ENCODE results near the gene NDUFA12.

NDUFA12 gene

DNA sequence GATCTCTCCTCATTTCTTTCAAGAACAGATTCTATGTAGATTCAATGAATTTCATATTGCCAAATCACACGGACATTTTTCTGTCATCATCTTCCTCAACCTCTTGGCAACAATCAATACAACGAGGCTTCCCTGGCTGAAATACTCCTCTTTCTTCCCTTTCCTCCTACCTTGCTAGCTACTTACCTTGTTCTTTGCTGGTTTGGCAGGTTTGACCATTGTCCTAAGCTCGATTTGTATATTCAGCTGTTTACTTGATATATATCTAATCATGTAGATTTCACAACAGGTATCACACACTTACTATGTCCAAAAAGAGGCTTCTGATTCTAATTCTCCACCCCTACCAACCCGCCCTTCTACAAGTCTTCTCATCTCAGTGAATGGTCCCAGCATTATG is 23.6 kb downstream of the NDUFA12 start:
- no peak for FAIRE-seq

DNA sequence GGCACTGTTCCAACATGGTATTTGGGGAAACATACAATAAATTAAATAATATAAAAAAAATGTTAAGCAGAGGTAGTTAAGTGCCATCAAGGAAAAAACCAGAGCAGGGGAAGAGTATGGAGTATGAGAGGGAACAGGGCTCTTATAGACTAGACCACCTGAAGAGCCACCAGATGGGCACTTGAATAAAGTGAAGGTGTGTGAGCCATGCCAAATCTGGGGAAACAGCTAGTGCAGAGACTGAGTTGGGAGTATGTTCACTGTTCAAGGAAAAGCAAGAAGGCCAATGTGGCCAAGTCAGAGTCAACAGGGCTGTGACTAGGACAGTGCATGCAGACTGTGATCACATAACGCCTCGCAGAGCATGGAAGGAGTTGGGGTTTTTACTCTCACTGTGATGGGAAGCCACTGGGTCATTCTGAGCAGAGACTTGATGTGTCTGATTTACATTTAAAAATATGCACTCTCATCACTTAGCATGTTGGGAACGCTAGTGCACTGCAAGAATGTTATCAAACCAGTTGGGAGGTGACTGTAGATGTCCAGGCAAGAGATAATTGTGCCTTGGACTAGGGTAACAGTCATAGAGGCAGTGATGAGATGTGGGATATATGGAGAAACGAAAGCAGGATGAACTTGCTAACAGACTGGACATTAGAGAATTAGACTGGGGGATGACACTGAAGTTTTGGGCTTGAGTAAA is 25.6 kb downstream of the NDUFA12 start:
- FAIRE-seq, result no peak

DNA sequence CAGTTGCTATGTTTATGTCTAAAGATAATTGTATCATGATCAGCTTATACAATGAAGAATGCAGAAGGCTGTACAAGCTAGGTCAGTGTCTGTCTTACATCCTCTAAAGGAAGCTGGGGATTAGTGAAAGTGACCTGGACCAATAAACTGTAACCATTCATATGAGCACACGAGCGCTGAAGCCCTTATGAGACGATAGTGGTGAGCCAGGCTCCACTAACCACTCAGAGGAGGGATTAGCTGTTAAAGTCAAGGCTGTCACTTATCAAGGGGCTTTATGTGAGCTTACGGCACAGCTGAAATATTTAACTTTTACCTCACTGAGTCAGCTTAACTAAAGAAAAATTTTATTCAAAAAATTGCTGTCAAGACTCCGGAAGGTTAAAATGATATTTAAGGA is 30.3 kb downstream of the NDUFA12 start:
- no peak for FAIRE-seq

DNA sequence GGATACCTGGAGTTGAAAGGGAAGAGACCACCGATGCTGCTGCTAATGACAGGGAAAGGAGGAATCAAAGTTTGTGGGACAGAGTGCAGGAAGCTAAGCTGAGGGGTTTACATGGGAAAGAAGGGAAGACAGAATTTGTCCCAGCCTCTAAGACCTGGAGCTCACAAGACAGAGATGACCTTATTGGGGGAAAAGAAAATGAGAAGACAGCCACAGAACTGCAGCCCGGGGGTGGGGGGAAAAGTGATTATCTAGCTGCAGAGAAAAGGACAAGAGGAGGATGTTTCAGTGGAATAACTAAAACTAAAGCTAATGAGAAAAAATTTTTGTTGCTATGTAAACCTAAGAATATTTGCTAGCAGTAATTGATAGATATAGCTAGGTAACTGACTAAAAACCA is 30.7 kb downstream of the NDUFA12 start:
- no peak for FAIRE-seq

DNA sequence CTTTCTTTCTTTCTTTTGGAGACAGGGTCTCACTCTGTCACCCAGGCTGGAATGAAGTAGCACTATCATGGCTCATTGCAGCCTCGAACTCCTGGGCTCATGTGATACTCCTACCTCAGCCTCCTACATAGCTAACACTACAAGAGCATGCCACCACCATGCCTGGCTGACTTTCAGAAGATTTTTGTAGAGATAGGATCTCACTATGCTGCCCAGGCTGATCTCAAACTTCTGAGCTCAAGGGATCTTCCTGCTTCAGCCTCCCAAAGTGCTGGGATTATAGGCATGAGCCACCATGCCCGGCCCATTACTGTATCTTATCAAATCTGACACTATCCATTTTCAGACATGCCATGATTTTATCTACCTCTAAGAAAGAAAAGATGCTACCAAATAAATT is 31.6 kb downstream of the NDUFA12 start:
- FAIRE-seq, result no peak

DNA sequence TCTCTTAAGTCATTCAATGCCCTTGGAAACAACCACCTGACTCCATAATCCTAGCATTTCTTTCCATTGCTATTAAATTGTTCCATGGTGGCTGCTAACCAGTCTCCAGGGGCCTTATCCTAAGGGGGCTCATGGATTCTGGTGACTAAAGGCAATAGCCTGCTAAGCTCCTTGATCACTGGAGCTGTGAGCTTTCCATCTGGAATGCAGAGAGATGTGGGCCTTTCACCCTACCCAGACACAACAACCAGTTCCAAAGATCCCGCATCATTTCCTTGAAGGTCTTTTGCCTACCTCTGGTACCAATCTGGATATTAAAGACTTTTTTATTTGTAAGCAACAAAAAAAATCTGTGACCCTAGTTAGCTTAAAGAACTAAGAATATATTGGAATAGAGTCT is 32.9 kb downstream of the NDUFA12 start:
- no peak for FAIRE-seq

DNA sequence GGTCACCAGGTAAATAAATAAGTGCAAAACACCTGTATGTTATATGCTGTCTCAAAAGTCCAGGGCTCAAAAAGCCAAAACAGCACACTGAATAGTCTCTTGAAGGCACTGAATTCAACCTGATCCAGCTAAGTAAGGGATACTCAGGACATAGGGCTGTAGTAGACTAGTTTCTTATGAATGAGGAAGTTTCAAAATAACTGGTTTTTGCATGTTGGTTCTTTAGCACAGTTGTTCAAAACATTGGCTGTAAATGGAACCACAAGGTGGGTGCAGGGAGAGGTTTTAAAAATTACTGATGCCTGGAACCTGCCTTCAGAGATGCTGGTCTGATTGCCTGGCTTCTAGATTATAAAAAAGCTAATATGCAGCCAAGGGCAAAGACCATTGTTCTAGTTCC is 34.1 kb downstream of the NDUFA12 start:
- no peak for FAIRE-seq

DNA sequence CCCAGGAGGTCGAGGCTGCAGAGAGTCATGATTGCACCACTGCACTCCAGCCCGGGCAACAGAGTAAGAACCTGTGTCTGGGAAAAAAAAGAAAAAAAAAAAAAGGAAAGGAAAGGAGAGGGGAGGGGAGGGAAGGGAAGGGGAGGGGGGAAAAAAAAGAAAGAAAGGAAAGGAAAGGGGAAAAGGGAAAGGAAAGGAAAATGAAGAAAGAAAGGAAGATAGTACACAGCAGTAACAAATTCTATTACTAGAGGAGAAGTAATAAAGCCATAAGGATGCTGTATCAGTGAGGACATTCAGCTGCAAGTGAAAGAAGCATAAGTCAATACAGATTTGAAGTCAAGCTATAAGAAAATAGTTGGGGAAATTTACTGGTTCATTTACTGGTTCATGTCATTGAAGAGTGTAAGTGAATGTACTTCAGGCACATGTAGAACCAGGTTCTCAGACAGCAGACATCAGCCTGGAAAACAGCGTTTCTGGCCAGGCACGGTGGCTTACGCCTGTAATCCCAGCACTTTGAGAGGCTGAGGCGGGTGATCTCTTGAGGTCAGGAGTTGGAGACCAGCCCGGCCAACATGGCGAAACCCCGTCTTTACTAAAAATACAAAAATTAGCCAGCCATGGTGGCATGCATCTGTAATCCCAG is 37.4 kb downstream of the NDUFA12 start:
- no peak for FAIRE-seq

DNA sequence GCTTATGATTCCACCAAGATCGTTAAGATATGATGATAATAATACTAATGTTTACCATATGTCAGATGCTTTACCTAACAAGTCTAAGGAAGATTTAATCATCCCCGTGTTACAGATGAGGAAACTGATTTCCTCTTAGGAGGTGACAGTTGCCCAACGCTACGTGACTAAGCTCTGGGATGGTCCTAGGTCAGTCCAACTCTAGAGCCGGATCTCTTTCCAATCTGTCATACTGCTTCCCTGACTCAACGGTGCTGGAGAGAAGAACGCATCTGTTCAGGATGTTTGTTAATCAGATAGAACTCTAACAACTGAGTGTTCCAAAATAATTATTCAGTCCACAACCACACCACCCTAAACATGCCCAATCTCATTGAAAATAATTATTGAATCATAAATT is 39.8 kb downstream of the NDUFA12 start:
- FAIRE-seq, result no peak

DNA sequence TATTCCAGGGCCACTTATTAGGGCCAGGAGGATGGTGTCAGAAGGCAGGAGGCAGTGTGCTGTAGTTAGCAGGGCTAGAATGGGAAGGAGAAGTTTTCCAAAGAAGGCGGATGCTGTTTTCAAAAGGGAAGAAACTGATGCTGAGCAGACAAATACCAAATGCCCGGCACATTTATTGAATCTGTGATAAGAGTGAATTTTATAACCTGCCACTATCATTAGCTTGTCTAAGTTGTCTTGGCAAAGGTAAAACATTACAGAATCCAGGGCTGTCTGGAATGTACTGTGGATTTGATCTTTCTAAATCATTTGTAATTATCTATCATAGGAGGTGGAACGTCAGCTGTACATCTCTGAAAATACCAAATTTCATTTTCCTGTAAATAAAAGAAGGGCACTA is 40.8 kb downstream of the NDUFA12 start:
- FAIRE-seq, result no peak

DNA sequence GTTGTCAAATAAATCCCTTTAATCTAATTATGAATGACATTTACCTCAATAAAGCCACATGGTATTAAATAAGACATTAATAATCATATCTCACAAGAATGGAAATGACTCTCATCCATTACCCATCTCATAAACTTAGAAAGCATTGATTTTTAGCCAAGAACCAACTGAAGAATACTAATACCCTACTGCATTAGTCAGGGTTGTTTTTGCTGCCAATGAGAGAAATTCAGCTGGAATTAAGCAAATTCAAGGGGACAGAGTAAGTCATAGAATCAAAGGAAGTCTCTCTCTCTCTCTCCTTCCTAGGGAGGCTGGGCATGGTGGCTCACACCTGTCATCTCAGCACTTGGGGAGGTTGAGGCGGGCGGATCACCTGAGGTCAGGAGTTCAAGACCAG is 41.6 kb downstream of the NDUFA12 start:
- no peak for FAIRE-seq

DNA sequence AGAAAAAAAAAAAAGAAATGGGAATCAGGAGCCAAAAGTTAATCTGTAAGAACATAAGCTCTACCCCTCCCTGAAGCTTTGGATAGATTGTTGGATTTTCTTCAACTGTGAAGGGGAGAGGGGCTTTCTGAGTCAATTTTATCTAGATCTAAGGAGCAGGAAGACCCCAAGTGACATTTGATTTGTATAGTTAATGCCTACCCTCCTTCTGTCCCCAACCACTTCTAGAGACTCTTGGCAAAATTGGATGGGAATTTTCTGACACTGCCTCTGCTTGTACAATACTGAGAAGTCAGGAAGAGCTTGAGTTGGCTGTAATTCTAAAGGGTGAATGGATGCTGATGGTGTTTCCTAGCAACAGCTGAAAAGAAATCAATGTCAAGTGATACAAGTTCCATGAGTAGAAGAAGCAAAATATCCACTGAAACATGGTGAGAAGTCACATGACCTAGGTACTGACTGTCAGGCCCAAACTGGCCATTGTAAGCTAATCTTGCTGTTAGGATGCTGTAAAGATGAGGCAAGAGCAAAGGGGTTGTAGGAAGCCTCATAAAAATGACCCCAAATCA is 42.2 kb downstream of the NDUFA12 start:
- no peak for FAIRE-seq

DNA sequence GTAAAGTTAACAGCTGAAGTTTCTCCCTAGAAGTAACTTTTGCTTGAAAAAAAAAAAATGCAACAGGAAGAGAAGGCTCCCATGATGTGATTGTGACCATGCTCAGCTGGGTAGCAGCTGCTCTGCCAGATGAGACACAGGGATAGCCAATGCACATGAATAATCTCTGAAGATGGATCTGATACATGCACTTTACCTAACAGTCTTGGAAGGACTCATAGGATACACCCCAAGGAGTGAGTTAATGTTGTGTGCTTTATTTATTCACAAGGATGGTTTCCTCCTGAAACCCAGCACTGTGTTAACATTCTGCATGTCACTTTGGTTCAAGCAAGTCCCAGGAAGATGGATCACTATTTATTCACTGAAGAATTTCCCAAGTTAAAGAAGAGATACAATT is 46.5 kb downstream of the NDUFA12 start:
- FAIRE-seq, result no peak

DNA sequence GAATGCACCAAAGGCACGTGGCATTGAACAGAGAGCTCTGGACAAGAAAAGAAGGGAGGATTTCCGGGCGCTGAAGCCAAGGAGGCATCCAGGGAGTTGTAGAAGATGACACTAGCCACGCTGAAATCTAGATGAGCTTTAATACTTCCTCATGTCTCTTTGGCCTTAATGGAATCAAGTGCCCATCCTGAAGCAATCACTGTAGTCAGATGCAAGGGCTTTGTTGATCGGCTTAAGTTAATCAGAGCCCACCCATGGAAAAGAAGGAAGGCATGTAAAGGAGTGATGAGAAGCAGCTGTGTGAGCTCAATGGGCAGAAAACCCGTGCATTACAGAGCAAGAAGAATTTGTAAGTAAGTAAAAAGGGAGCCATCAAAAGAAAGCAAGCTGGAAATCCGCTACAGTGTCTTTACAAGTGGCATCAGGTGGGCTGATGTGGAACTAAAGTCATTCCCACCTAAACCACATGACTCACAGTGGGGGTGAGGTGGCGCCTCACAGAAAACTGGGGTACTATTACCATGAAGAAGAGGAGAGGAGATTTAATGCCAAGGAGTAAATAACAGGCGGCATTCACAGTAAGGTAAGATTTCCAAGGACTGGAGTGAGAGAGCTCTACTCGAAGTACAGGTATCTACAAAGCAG is 48.4 kb downstream of the NDUFA12 start:
- FAIRE-seq, result no peak

DNA sequence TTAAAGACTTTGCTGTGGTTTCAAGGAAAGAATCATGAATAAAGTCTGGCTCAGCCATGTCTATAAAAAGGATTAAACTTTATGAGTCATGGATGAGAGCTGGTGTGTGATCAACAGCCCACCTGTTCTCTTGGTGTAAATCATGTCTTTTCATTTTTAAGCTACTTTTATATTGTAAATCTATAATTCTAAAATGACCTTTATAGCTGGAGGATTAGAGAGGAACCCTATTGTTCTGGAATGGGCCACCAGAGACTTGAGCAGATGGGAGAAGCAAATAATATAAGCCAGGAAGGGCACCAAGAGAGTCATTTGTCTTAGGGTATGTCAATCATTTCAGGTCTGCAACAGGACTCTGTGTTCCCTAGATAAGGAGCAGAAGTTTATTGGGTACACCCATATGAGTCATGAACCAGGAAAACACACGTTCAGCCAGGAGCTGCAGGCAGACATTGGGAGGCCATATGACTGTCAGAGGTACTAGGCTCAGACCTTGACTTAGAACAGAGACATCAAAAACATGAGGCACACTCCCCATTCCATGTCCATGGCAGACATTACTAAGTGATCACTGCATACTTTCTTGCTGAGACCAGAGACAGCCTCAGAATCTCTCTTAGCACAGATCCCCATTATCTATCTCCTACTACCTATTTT is 49.3 kb downstream of the NDUFA12 start:
- peak; percentile 31 for FAIRE-seq

DNA sequence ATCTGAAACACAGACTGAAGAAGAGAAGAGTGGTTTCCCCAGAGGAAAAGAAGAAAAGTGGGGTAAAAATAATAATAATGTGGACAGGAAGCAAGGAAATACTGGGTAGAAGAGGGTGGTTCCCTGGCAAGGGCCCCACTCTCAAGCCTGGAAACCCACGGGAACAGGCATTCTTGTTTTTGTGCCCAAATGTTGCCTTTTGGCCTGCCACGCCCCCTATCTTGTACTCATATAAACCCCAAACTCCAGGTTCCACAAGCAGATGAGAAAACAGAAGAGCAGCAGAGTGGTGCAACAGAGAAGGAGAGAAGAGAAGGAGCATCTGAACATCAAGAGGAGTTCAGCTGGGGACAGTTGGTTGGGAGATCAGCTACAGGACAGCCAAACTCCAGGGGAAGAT is 51.2 kb downstream of the NDUFA12 start:
- no peak for FAIRE-seq

DNA sequence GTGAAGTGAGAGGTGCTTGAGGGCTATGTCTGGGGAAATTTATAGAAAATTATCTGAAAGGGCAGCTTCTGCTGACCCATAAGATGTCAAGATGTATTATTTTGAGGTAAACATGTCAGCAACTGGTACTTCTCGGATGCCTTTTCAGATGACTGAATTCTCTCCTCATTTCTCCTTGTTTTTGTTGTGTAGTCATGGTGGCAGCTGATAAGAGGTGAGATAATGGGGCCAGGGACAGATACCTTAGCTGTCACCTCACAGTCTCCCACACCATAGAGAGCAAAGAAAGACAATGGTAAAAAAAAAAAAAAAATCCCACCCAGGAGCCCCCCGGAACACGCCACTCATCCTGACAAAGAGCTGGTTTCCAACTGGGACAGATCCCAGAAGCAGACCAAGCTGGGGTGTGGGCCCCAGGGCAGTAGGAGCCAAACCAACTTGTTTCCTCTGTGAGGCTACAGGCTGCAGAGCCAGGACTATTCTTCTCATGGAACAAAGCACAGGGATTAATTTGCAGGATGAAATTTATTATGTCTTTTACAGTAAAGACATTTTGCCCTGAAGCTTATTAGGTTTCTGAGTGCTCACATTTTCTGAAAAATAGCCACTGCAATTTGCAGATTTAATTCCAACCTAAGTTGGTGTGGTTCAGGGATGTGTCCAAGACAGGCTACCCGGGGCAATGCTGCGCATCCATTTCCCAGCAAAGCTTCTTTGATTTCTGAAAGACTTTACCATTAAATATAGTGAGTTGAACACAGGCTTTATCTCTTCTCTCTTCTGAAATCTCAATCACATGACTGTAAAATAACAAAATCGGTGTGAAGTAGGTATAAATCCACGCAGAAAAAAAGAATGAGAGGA is 52.2 kb downstream of the NDUFA12 start:
- no peak for FAIRE-seq

DNA sequence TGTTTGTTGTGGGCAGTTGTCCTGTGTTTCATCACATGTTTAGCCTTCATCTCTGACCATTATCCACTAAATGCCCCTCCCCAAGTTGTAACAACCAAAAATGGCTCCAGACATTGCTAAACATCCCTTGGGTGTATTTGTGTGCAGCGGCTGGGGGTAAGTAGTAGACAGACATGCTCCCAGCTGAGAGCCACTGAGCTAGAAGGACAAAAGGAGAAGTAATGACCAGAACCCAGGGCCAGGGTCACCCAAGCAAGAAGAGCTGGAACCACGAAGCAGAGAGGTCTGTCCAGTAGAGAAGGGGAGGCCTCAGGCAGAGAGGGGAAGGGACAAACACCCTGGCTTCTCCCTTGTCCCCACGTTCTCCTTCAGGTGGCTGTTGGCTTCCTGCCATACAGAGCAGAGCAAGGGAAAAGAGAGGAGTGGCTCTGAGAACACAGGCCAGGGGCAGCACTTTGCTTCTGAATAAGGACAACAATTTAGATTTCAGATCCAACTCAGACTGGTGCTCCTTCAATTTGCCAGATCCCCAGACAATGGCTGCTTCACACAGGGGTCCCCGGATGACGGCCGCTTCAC is 55.2 kb downstream of the NDUFA12 start:
- FAIRE-seq, result no peak

DNA sequence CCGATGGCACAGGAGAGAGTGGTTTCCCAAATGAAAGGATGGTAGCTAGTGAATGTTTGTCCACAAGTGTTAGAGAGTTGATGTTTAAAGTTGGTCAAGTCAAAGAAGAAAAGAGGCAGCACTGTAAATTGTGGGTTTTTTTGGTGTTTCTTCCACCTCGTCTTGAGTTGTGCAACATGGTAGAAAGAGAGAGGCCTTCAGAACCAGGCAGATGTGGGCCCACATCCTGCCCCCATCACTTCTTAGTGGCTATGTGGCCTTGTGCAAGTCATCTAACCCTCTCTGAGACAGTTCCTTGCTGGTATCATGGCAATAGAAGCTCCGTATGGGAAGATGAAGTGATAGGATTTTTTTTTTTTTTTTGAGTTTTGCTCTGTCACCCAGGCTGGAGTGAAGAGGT is 60.8 kb downstream of the NDUFA12 start:
- no peak for FAIRE-seq

DNA sequence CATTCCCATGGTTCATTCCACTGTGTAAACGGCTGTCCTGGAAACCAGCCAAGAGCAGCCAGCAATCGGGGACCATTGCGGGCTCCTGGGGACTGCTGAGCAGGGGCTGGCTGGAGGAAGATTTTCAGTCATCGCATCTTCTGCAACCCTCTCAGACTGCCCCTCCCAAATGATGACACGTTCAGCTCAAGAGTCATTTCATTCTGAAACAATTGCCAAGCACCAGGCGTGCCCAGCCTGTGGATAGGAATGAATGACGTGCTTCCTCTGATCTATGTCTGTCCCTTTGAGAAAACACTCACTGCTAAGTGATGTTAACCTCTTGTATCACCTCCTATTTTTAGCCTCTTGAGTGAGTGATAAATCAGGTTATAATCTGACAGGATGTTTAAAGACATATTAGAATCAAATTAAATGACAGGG is 62.0 kb downstream of the NDUFA12 start:
- no peak for FAIRE-seq

DNA sequence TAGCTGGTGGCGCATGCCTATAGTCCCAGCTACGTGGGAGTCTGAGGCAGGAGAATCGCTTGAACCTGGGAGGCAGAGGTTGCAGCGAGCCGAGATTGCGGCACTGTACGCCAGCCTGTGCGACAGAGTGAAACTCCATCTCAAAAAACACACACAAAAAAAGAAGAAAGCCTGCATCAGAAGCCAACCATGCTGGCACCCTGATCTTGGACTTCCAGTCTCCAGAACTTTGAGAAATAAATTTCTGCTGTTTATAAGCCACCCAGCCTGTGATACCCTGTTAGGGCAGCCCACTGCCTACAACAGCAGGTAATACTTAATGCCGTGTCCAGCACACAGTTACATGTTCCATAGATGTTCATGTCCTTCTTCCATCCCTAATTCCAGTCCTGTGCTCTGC is 62.7 kb downstream of the NDUFA12 start:
- FAIRE-seq, result no peak

DNA sequence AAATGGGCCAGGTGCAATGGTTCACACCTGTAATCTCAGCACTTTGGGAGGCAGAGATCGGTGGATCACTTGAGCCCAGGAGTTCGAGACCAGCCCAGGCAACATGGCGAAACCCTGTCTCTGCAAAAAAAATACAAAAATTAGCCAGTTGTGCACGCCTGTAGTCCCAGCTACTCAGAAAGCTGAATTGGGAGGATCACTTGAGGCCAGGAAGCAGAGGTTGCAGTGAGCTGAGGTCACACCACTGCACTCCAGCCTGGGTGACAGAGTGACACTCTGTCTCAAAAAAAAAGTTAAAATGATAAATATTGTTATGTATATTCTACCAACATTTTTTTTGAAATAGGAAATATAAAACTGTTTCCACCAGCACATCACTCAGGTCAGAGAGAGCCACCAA is 64.9 kb downstream of the NDUFA12 start:
- FAIRE-seq, result no peak
